Activated T-cell treated with anti-CD3 and anti-CD28 coated beads, Interleukin-2, amount 50 U/mL, for 4 hours (primary cell): ENCODE results near the gene LAMC3. TPM values are rescaled to one million over a fixed set of nuclear protein-coding genes. Genes with fewer than 3 reads are reported as not detected.
"Not testable (repeated sequence)": the region's sequence is repeated elsewhere in the genome, so short reads cannot be mapped to it uniquely, and the experiment has no call there.

ENCODE experiments used
- ATAC-seq, 2 donors: fragments of 200-7000 bp; cut with Tn5 transposase; one replicate each; pipeline ENCODE4 v1.10.0; 2021
- DNase-seq: peaks from one replicate; pipeline ENCODE4 v3.0.0-alpha.2; 2020
- H3K27me3 Mint-ChIP-seq: one replicate; pipeline ENCODE4 v1.8.0; 2021; ENCODE audit warnings: low read depth, mixed read lengths
- H3K36me3 Mint-ChIP-seq: one replicate; pipeline ENCODE4 v1.8.0; 2022; ENCODE audit warnings: mixed read lengths; ENCODE audit not compliant: insufficient read depth
- H3K4me1 Mint-ChIP-seq: one replicate; pipeline ENCODE4 v1.8.0; 2021; ENCODE audit warnings: low read depth, mixed read lengths
- H3K4me3 Mint-ChIP-seq: one replicate; pipeline ENCODE4 v1.8.0; 2021; ENCODE audit warnings: mild to moderate bottlenecking, moderate library complexity, mixed read lengths
- H3K9me3 Mint-ChIP-seq: one replicate; pipeline ENCODE4 v1.8.0; 2021; ENCODE audit warnings: mixed read lengths
- total RNA-seq, 3 donors: library from RNA; stranded (reverse); gene quantifications; one replicate each; pipeline ENCODE4 v1.2.1, GENCODE V29; 2021

LAMC3 gene
- total RNA-seq, 3 donors from 2014 or later: 0.05 to 0.71 (median 0.41) TPM

DNA sequence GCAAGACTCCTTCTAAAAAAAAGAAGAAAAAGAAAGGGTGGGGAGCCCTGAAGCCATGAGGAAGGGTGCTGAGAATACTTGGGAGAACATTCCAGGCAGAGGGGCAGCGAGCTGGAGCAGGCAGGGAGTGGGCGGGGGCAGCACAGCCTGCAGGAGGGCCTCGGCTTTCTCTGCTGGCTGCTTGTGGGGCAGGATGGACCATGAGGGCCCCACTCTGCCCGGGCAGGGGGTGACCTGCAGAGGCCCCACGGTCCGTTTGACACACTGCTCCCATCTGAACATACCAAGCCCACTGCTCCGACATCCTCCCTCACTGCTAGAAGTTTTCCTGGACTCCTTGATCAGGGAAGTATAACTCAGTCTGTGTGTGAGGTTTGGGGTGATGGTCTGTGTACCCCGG is 104.7 kb downstream of the LAMC3 start:
- no peaks in the 10 kb centered on the region for H3K36me3 Mint-ChIP-seq
- H3K9me3 Mint-ChIP-seq: no peaks in the 10 kb centered on the region
- no peak overlapping the region for H3K4me3 Mint-ChIP-seq
- DNase-seq: no peak
- peaks cover 6% of the 10 kb centered on the region for H3K27me3 Mint-ChIP-seq
- no peaks in the 10 kb centered on the region for H3K4me1 Mint-ChIP-seq
- no peak for ATAC-seq

DNA sequence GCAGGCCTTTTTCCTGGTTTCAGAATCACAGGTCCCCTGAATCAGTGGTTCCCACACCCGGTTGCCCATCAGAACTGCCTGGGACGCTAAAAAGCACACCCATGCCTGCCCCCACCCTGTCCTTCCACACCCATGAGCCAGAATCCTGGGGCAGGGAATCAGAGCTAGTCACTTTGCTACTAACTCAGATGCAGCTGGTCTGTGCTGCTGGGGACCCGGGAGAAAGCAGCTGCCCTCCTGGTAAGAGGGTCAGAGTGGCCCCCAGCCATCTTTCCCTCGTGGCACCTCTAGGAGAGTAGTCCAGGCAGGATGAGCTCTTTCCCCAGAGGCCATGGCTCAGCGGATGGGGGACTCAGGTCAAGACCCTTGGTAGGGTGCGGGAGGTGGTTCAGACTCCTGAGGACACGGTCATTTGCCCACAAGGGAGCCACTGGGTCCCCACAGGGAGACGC is 105.1 kb downstream of the LAMC3 start:
- H3K36me3 Mint-ChIP-seq: no peaks in the 10 kb centered on the region
- no peak for ATAC-seq
- peaks cover 6% of the 10 kb centered on the region for H3K27me3 Mint-ChIP-seq
- DNase-seq: no peak
- H3K9me3 Mint-ChIP-seq: no peaks in the 10 kb centered on the region
- no peaks in the 10 kb centered on the region for H3K4me1 Mint-ChIP-seq
- no peak overlapping the region for H3K4me3 Mint-ChIP-seq

DNA sequence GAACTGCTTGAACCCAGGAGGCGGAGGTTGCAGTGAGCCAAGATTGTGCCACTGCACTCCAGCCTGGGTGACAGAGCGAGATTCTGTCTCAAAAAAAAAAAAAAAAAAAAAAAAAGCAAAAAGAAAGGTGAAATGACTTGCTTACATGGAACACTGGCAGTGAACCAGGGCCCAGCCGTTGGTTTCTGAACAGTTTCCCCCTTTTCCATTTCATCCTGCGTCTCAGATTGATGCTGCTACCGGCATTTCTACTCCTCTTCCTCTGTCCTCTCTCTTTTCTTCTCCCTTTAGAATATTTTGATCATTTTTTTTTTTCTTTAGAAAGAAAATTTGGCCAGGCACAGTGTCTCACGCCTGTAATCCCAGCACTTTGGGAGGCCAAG is 106.4 kb downstream of the LAMC3 start:
- H3K4me3 Mint-ChIP-seq, ATAC-seq, H3K36me3 Mint-ChIP-seq, H3K9me3 Mint-ChIP-seq, H3K4me1 Mint-ChIP-seq, DNase-seq: not testable (repeated sequence)
- peaks cover 11% of the 10 kb centered on the region for H3K27me3 Mint-ChIP-seq

DNA sequence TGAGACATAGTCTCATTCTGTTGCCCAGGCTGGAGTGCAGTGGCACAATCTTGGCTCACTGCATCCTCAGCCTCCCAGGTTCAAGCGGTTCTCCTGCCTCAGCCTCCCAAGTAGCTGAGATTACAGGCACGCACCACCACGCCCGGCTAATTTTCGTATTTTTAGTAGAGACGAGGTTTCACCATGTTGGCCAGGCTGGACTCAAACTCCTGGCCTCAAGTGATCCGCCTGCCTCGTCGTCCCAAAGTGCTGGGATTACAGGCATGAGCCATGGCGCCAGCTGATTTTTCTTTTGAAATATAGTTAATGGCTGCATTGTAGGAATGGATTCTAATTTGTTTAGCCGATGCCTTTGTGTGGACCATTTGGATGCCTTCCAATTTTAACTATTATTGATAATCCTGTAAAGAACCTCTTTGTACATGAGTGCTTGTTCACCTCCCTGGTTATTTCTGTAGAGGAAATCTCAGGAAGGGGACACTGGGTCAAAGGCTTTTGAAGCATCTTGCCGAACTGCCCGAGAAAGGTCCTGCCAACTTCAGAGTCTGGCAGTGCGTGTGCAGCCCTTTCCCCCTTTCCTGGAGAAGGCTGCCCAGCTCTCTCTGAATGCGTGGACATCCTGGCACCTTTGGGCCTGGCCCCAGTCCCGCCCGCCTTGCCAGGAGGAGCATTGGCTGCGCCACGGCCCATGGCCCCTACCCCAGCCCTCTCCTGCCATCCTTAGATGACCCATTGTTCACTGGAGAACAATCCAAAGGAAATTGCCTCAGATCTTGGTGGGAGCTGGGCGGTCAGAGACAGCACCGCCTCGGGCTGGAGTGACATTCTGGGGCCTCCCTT is 107.5 kb downstream of the LAMC3 start:
- no peak overlapping the region for H3K4me3 Mint-ChIP-seq
- no peaks in the 10 kb centered on the region for H3K4me1 Mint-ChIP-seq
- DNase-seq (no peak), ATAC-seq (no peak)
- H3K36me3 Mint-ChIP-seq: no peaks in the 10 kb centered on the region
- no peaks in the 10 kb centered on the region for H3K9me3 Mint-ChIP-seq
- H3K27me3 Mint-ChIP-seq: peaks cover 11% of the 10 kb centered on the region

DNA sequence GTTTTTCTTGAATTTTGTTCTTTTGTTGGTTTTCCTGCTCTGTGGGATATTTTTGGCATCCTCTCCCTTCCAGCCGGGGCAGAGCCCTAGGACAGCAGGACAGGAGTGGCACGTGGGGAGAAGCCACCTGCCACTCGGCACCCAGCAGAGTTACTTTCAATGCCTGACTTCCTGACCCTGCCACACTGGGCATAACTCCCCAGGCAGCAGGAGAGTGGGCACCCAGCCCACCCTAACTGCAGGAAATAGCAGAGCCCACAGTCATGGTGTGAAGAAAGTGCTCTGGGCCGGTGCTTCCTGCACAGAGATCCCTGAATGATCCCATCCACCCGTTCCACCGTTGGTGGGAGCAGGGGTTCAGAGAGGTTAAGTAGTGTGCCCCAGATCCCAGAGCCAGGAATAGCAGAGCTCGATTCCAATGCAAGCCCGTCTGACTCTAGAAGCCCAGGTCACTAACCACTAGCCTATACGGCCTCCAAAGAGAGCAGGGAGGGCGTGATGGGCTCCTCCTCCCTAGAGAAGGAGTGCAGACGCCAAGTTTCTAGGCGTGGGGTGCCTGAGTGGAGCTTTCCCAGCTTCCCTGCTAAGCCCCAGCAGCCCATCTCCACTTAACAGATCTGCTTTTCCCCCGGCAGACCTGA is 108.3 kb downstream of the LAMC3 start:
- DNase-seq: no peak
- Mint-ChIP-seq H3K9me3 (no peaks in the 10 kb centered on the region), H3K27me3 (peaks cover 11% of the 10 kb centered on the region), H3K4me3 (no peak overlapping the region), H3K36me3 (no peaks in the 10 kb centered on the region), H3K4me1 (no peaks in the 10 kb centered on the region)
- ATAC-seq: no peak

DNA sequence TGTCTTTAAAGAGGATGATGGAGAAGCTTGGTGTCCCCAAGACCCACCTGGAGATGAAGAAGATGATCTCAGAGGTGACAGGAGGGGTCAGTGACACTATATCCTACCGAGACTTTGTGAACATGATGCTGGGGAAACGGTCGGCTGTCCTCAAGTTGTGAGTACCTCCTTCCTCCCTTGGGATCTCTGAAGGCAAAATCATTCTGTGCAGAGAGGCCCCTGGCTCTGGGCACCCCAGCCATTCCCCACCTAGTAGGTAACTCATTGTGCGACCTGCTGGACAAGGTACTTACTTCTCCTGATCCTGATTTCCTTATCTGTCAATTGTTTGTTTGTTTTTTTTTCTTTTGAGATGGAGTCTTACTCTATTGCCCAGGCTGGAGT is 108.8 kb downstream of the LAMC3 start:
- peaks cover 11% of the 10 kb centered on the region for H3K27me3 Mint-ChIP-seq

DNA sequence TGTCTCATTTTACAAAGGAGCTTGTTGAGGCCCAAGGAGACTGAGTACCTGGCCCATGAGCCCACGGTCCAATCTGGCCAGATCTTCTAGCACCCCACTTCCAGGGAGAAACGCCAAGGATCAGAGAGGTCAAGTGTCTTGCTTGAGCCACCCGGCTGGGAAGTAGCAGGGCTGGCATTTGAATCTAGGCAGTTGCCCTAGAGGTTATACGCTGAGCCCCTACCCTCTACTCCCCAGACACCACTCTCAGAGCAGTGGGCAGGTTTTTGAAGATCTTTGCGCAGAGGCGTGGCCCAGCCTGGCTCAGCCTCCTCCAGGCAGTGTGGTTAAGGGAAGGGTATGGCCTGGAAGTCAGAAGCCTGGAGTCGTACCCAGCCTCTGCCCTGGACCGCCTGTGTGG is 110.6 kb downstream of the LAMC3 start:
- Mint-ChIP-seq H3K36me3 (no peaks in the 10 kb centered on the region), H3K4me3 (no peak overlapping the region), H3K4me1 (no peaks in the 10 kb centered on the region), H3K27me3 (peaks cover 11% of the 10 kb centered on the region), H3K9me3 (no peaks in the 10 kb centered on the region)
- ATAC-seq (no peak), DNase-seq (no peak)

More for the DNA sequence above, 108.8 kb downstream of the LAMC3 start:
- Mint-ChIP-seq H3K9me3 (no peaks in the 10 kb centered on the region), H3K4me1 (no peaks in the 10 kb centered on the region), H3K36me3 (no peaks in the 10 kb centered on the region), H3K4me3 (no peak overlapping the region)
- DNase-seq (no peak), ATAC-seq (no peak)

DNA sequence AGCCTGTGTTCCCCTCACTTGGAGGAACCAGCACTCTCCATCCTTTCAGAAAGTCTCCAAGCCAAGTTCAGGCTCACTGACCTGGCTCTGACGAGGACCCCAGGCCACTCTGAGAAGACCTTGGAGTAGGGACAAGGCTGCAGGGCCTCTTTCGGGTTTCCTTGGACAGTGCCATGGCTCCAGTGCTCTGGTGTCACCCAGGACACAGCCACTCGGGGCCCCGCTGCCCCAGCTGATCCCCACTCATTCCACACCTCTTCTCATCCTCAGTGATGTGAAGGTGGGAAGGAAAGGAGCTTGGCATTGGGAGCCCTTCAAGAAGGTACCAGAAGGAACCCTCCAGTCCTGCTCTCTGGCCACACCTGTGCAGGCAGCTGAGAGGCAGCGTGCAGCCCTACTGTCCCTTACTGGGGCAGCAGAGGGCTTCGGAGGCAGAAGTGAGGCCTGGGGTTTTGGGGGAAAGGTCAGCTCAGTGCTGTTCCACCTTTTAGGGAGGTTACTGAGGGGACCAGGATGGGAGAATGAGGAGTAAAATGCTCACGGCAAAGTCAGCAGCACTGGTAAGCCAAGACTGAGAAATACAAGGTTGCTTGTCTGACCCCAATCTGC is 111.8 kb downstream of the LAMC3 start:
- Mint-ChIP-seq H3K4me1 (peaks cover 6% of the 10 kb centered on the region), H3K27me3 (peaks cover 11% of the 10 kb centered on the region), H3K4me3 (no peak overlapping the region), H3K36me3 (no peaks in the 10 kb centered on the region), H3K9me3 (no peaks in the 10 kb centered on the region)
- ATAC-seq (no peak), DNase-seq (no peak)

DNA sequence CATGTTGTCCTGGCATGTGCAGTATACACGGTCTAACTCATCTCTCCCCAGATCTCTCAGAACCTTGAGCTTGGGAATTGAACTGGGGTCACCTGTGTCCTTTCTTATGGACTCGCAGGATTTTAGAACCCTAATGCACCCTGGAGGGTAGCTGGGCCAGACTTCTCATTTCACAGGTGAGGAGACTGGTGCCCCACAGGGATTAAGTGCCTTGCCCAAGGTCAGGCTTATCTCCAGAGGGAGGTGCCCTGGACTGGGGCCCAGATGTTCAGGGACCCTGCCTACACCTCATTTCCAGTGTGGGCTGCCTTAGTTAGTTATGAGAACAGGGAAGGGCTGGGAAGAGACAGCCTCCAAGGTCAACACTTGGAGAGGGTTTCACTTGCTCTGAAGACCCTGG is 112.4 kb downstream of the LAMC3 start:
- ATAC-seq (no peak), DNase-seq (no peak)
- H3K4me3 Mint-ChIP-seq: no peak overlapping the region
- H3K36me3 Mint-ChIP-seq: no peaks in the 10 kb centered on the region
- peaks cover 11% of the 10 kb centered on the region for H3K4me1 Mint-ChIP-seq
- H3K9me3 Mint-ChIP-seq: no peaks in the 10 kb centered on the region
- H3K27me3 Mint-ChIP-seq: peaks cover 11% of the 10 kb centered on the region

DNA sequence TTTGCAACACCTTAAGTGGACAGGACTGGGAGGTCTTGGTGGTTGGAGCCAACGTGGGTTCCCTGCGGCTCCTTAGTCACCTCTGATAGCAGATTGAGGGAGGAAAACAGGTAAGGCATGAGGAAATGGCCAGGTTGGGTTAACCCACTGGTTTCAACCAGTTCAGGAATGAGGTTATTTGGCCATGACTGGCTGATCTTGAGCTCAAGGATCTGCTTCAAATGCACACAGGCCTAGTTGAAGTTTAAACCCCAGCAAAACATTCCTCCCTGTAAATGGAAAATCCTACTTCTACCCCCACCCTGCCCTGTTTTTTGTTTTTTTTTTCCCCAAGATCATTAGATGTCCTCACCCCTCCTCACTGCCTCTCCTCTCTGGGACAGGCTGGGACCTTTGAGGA is 113.2 kb downstream of the LAMC3 start:
- DNase-seq (no peak), ATAC-seq (no peak)
- peaks cover 16% of the 10 kb centered on the region for H3K4me1 Mint-ChIP-seq
- H3K9me3 Mint-ChIP-seq: no peaks in the 10 kb centered on the region
- H3K27me3 Mint-ChIP-seq: peaks cover 9% of the 10 kb centered on the region
- H3K4me3 Mint-ChIP-seq: no peak overlapping the region
- no peaks in the 10 kb centered on the region for H3K36me3 Mint-ChIP-seq

DNA sequence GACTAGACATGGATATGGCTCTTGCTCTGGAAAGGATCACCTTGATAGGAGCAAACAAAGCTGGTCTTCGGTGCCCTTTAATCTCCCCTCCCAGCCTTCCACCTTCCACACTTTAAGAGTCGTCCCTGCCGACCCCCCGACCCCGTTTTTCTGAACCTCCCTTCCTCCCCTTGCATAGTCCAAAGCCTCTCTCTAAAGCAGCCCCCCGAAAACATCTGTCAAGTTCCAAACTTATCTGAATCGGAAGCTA is 116.0 kb downstream of the LAMC3 start:
- Mint-ChIP-seq H3K9me3 (no peaks in the 10 kb centered on the region), H3K27me3 (peaks cover 4% of the 10 kb centered on the region), H3K4me3 (peak overlapping the region; percentile 98), H3K36me3 (peaks cover 20% of the 10 kb centered on the region), H3K4me1 (peaks cover 33% of the 10 kb centered on the region)
- ATAC-seq (no peak), DNase-seq (no peak)

DNA sequence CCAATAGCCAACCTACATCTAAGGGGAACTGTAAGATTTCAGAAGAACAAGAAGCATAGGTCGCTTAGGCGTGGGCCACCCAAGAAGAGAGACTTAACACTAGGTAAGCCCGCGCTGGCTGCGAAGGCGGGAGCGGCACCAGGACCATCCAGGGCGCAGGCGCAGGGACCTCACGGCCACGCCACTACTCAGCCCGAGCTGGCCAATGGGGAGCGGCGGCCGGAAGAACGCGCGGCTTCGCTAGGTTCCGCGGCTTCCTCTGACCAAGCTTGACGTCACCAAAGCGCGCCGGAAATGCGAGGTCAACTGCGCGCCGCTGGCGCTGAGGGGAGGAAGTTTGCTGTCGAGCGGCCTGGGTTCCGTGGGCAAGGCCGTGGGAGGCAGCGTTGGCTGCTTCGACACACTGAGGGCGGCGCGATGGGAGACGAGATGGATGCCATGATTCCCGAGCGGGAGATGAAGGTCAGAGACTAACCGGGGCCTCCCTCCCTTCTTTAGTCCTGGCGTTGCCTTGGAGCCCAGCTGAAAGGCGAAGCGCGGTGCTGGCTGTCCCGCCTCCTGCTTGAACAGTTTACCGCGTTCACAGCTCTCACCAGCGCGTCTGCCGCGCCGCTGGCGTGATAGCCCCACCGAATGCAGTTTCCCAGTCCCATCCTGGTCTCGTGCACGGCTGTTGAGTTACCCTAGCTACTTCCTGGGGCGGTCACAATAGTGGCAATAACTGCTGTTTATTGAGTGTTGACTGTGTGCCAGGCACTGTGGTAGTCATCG is 116.5 kb downstream of the LAMC3 start, which contains the start of gene NUP214:
NUP214 (plus strand) TSS at position 299 of the 771 bp plus-strand sequence; CDS start at position 418, 119 bp downstream.
- no peaks in the 10 kb centered on the region for H3K27me3 Mint-ChIP-seq
- H3K4me1 Mint-ChIP-seq: peaks cover 34% of the 10 kb centered on the region

DNA sequence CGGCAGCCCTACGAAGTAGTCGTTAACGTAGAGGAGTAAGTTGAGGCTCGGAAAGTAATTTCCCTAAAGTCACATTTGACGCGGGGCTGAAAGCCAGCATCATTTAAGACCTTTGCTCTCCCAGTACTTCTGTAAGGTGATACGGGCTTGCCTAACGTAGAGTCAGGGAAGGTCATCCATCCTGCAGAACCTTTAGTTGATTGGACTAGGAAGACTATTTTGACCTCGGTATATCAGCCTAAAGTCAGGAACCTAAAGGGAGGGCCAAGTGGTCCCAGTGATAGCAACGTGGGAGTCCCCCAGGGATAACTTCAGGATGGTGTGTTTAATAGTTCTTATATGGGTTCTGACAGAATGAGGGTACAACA is 117.1 kb downstream of the LAMC3 start:
- no peaks in the 10 kb centered on the region for H3K9me3 Mint-ChIP-seq
- peaks cover 24% of the 10 kb centered on the region for H3K36me3 Mint-ChIP-seq
- H3K4me1 Mint-ChIP-seq: peaks cover 35% of the 10 kb centered on the region
- ATAC-seq: no peak
- H3K27me3 Mint-ChIP-seq: no peaks in the 10 kb centered on the region
- H3K4me3 Mint-ChIP-seq: peak overlapping the region; percentile 98
- no peak for DNase-seq

More for the DNA sequence above, 116.5 kb downstream of the LAMC3 start, which contains the start of gene NUP214:
- ATAC-seq: peak; percentile 99
- Mint-ChIP-seq H3K4me3 (peak within 1 kb of the TSS; percentile 98), H3K9me3 (no peaks in the 10 kb centered on the region), H3K36me3 (peaks cover 22% of the 10 kb centered on the region)
- DNase-seq: peak; percentile 100

DNA sequence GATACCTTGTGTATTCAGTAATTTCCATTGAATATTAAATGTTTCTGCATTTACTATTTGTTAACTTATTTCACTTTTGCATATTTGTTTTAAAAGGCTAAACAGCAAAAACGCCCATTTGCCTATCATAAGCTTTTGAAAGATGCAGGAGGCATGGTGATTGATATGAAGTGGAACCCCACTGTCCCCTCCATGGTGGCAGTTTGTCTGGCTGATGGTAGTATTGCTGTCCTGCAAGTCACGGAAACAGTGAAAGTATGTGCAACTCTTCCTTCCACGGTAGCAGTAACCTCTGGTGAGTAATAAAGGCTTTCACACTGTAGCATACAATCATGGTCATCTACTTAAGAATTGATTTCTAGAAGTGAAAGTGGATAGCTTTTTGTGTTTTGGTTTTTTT is 120.2 kb downstream of the LAMC3 start:
- Mint-ChIP-seq H3K4me3 (no peak overlapping the region), H3K4me1 (peaks cover 35% of the 10 kb centered on the region), H3K9me3 (no peaks in the 10 kb centered on the region), H3K36me3 (peaks cover 35% of the 10 kb centered on the region), H3K27me3 (no peaks in the 10 kb centered on the region)
- ATAC-seq: no peak
- no peak for DNase-seq
